8988T (cell line): ENCODE data around the gene MRPL45.

Source experiments
- DNase-seq: peaks from one replicate; pipeline ENCODE4 v3.0.0; 2011

MRPL45 gene

DNA sequence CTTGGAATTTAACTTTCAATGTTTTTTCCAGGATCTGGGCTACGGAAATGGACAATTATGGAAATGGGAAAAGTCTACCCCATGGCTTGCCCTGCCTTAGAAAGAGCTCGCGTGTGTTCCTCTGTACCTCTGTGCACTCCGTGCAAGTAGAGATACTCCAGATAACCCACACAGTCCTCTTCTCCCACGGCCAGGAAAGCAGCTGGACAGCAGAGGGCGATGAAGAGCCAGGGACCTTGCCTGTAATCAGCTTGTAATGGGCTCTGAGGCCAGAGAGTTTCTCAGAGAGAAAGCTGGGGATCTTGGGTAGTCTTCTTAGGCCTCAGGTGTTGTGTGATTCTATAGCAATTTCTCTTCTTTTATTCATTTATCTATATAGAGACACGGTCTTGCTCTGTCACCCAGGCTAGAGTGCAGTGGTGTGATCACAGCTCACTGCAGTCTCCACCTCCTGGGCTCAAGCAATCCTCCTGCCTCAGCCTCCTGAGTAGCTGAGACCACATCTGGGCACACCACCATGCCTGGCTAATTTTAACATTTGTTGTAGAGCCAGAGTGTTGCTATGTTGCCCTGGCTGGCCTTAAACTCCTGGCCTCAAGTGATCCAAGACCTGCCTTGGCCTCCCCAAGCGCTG lies 52.2 kb downstream of the MRPL45 start:
- DNase-seq = no peak

GRCh38 chr17:38350035-38350434 lies 53.1 kb downstream of the MRPL45 start:
- no peak for DNase-seq

GRCh38 chr17:38351412-38352222 lies 54.6 kb downstream of the MRPL45 start, which contains the start of gene SOCS7:
TSS of gene SOCS7 (plus strand) at chr17:38351844. CDS start at chr17:38352053, 209 bp downstream.
- DNase-seq = peak; percentile 76

DNA sequence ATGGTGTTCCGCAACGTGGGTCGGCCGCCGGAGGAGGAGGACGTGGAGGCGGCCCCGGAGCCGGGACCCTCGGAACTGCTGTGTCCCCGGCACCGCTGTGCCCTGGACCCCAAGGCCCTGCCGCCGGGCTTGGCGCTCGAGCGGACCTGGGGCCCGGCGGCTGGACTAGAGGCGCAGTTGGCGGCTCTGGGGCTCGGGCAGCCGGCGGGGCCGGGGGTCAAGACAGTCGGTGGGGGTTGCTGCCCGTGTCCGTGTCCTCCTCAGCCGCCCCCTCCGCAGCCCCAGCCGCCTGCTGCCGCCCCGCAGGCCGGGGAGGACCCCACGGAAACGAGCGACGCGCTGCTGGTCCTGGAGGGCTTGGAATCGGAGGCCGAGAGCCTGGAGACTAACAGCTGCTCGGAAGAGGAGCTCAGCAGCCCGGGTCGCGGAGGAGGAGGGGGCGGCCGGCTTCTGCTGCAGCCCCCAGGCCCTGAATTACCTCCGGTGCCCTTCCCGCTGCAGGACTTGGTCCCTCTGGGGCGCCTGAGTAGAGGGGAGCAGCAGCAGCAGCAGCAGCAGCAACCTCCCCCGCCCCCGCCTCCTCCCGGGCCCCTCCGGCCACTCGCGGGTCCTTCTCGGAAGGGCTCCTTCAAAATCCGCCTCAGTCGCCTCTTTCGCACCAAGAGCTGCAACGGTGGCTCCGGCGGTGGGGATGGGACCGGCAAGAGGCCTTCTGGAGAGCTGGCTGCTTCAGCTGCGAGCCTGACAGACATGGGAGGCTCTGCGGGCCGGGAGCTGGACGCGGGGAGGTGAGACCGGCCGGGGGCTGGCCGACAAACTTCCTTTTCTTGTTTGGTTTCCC lies 55.5 kb downstream of the MRPL45 start:
- DNase-seq = peak; percentile 23

GRCh38 chr17:38353086-38353604 lies 56.2 kb downstream of the MRPL45 start:
- no peak for DNase-seq

- DNase-seq = no peak
Observed at GRCh38 chr17:38353668-38354067, 56.7 kb downstream of the MRPL45 start.

DNA sequence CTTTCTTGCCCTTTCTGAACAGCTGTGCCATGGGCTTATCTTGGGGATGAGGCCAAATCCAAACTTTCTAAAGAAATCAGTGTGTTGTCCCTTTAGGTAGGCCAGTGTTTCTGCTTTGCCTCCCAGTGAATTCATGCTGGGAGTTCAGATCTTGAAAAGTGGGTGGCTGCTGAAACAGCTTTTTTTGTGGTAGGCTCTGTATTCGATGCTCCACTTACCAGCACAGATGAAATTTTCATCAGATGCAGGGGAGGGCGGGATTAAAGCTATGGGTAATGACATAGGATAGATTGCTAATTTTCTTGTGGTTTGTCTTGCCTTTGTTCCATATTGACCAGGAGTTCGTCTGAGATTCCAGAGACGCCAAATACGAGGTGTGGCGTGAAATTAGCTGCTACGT lies 57.5 kb downstream of the MRPL45 start:
- DNase-seq = no peak

GRCh38 chr17:38355251-38355650 lies 58.3 kb downstream of the MRPL45 start:
- no peak for DNase-seq

DNA sequence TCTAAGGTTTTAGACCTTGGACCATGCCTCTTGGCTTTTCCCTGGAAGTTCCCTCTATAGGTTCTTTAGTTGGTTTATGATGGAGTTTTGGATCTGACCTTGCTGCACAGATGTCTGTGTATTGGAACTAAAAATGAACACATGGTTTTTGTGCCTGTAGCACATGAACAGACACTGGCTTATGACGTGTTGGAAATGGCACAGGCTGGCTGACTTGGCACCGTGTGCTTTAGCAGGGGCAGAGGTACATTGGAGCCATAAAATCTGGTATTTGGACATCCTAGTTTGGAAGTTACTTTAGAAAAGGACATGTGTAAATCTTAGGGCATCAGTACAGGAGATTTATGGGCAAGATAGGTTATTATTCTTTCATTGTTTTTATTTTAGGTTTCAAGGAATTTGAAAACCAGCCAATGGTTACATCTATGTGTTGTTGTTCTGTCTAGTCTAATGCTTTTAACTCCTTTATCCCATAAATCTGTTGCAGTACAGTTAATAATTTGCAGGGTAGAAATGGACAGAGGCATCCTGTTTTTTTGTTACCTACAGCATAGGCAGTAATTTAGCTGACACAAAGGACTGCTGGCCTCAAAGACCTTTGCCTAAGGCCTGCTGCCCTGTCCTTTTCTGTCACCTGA lies 60.6 kb downstream of the MRPL45 start:
- DNase-seq = no peak

GRCh38 chr17:38358586-38359513 lies 61.9 kb downstream of the MRPL45 start:
- DNase-seq = no peak

DNA sequence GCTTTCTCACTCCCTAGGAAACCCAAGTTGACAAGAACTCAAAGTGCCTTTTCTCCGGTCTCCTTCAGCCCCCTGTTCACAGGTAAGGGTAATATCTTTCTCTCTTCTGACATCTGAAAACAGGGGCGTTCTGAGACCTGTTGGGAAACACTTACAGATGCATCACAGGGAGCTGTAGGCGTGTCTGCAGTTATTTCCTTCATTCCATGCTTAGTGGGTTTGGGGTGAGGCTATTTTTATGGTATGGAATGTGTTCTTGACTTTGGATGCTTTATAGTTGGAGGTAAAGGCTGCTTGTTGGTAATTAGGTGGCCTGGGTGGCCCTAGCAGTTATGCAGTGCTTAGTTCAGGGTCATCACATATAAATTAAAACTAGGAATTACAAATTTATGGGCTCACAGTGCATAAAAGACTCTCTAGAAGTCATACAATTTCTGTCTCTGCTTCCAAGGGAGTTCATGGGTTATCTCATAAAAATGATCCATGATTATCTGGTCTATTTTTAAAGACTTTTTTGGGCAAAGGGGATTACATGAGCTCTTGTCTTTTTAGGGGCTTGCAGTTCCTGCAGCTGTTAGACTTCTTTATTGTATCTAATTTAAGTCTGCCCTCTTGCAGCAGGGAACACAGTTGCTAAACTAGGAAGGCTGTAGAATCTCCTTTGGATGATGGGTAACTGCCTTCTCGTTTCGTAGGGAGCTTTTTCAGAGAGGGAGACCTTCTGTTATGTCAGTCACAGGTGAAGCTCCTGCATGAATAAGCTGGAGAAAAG lies 64.9 kb downstream of the MRPL45 start:
- no peak for DNase-seq

DNA sequence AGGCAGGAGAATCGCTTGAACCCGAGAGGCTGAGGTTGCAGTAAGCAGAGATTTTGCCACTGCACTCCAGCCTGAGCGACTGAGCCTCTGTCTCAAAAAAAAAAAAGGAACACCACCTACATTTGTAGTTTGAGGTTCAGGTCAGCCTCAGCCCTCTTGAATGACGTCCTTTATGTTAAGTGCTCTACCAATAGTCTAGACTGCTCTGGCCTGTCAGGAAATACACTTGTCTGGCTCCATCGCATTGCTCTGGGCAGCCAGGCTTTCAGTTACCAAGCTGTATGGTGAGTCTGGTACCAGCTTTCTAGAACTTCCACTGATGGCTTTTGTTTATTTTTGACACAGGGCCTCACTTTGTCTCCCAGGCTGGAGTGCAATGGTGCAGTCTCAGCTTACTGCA lies 66.0 kb downstream of the MRPL45 start:
- DNase-seq = no peak

- no peak for DNase-seq
Observed at GRCh38 chr17:38364741-38365140, 67.8 kb downstream of the MRPL45 start.

DNA sequence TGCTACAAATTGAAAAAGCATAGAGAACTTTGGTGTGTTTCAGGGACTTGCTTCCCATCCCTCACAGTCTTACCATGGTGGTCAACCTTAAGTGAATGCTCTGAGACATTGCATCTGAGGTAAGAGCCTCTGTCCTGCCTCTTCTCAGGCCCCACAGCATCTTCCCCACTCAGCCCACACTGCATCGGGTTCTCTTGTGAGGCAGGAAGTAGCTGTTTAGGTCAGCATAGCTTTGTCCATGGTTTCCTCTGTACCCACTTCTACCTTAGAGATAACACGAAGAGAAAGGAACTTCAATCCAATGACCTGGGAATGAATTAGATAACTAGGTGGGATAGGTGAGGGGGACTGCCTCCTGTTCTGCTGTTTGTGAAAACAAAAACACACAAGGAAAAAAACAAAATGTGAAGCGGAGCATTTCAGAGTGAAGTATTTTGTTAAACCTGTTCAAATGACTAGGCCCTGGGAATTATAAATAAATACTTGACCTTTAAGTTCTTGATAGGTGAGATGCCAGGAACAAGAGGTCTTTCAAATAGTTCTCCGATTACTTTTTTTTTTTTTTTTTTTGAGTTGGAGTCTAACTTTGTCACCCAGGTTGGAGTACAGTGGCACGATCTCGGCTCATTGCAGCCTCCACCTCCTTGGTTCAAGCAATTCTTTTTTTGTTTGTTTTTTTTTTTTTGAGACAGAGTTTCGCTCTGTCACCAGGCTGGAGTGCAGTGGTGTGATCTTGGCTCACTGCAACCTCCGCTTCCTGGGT lies 72.3 kb downstream of the MRPL45 start:
- DNase-seq = no peak
